Liver (tissue), 9 donors: Measurements from ENCODE around the gene TAF7. TPM values are rescaled to one million over a fixed set of nuclear protein-coding genes. Genes with fewer than 3 reads are reported as not detected.

Source experiments
- DNase-seq: peaks from one replicate; pipeline ENCODE4 v3.0.0-alpha.2; 2017; ENCODE audit warnings: low spot score
- H3K27ac ChIP-seq, 2 donors: one replicate each; pipeline ENCODE4 v1.7.0; 2013; ENCODE audit warnings: inconsistent platforms in 2 of 2, low read length in 2 of 2, control low read depth in 1 of 2, low read depth in 1 of 2, mild to moderate bottlenecking in 1 of 2
- H3K27me3 ChIP-seq, 4 donors: one replicate each; pipeline versions ENCODE4 v1.6.1 to v1.7.0; 2013; ENCODE audit warnings: low read length in 3 of 4, inconsistent platforms in 1 of 4, mild to moderate bottlenecking in 1 of 4, moderate library complexity in 1 of 4; ENCODE audit not compliant: control insufficient read depth in 4 of 4, insufficient read depth in 4 of 4
- H3K36me3 ChIP-seq, 4 donors: one replicate each; pipeline versions ENCODE4 v1.6.1 to v1.7.0; 2013; ENCODE audit warnings: low read length in 3 of 4, mild to moderate bottlenecking in 3 of 4, low read depth in 1 of 4, moderate library complexity in 1 of 4; ENCODE audit not compliant: control insufficient read depth in 4 of 4, insufficient read depth in 3 of 4
- H3K4me1 ChIP-seq, 4 donors: one replicate each; pipeline versions ENCODE4 v1.6.1 to v1.7.0; 2013; ENCODE audit warnings: low read length in 3 of 4, mild to moderate bottlenecking in 3 of 4, moderate library complexity in 1 of 4; ENCODE audit not compliant: control insufficient read depth in 4 of 4, insufficient read depth in 4 of 4
- H3K4me3 ChIP-seq, 3 donors: one replicate each; pipeline versions ENCODE4 v1.6.1 to v1.7.0; 2013; ENCODE audit warnings: low read length in 3 of 3, control low read depth in 1 of 3, low read depth in 1 of 3, mild to moderate bottlenecking in 1 of 3
- H3K9ac ChIP-seq, 2 donors: one replicate each; pipeline ENCODE4 v1.7.0; 2013; ENCODE audit warnings: low read length in 2 of 2, mild to moderate bottlenecking in 2 of 2, moderate library complexity in 2 of 2, control low read depth in 1 of 2, low read depth in 1 of 2
- H3K9me3 ChIP-seq, 4 donors: one replicate each; pipeline versions ENCODE4 v1.6.1 to v1.7.0; 2013; ENCODE audit warnings: low read length in 3 of 4; ENCODE audit not compliant: control insufficient read depth in 4 of 4
- EGR1 ChIP-seq, 2 donors: IDR thresholded peaks; 2 replicates each; pipeline ENCODE4 v1.6.1; 2016 to 2018; ENCODE audit warnings: antibody characterized with exemption in 2 of 2, low read depth in 2 of 2
- FOXA1 ChIP-seq: IDR thresholded peaks from 2 replicates; pipeline ENCODE4 v1.6.1; 2016; ENCODE audit warnings: antibody characterized with exemption
- FOXA2 ChIP-seq: IDR thresholded peaks from 2 replicates; pipeline ENCODE4 v1.6.1; 2016; ENCODE audit warnings: antibody characterized with exemption
- GABPA ChIP-seq, 2 donors: IDR thresholded peaks in 1 of 2; conservative IDR thresholded peaks in 1 of 2; 2 replicates each; pipeline ENCODE4 v1.6.1; 2016; ENCODE audit warnings: antibody characterized with exemption in 2 of 2, mild to moderate bottlenecking in 1 of 2, moderate library complexity in 1 of 2
- HNF4A ChIP-seq, 2 donors: conservative IDR thresholded peaks; 2 replicates each; pipeline ENCODE4 v1.6.1; 2016; ENCODE audit warnings: antibody characterized with exemption in 2 of 2, mild to moderate bottlenecking in 2 of 2
- HNF4G ChIP-seq: IDR thresholded peaks from 2 replicates; pipeline ENCODE4 v1.6.1; 2016; ENCODE audit warnings: antibody characterized with exemption
- JUND ChIP-seq, 2 donors: IDR thresholded peaks; 2 replicates each; pipeline ENCODE4 v1.6.1; 2016; ENCODE audit warnings: antibody characterized with exemption in 2 of 2
- NR2F2 ChIP-seq: IDR thresholded peaks from 2 replicates; pipeline ENCODE4 v1.6.1; 2016; ENCODE audit warnings: antibody characterized with exemption
- RAD21 ChIP-seq, 2 donors: IDR thresholded peaks; 2 replicates each; pipeline ENCODE4 v1.6.1; 2016; ENCODE audit warnings: antibody characterized with exemption in 2 of 2, mild to moderate bottlenecking in 2 of 2
- RXRA ChIP-seq, 2 donors: IDR thresholded peaks; 2 replicates each; pipeline ENCODE4 v1.6.1; 2017 to 2018; ENCODE audit warnings: antibody characterized with exemption in 2 of 2, mild to moderate bottlenecking in 1 of 2
- SP1 ChIP-seq: IDR thresholded peaks from 2 replicates; pipeline ENCODE4 v1.6.1; 2018; ENCODE audit warnings: antibody characterized with exemption, mild to moderate bottlenecking
- TAF1 ChIP-seq: conservative IDR thresholded peaks from 2 replicates; pipeline ENCODE4 v1.6.1; 2016; ENCODE audit warnings: antibody characterized with exemption, mild to moderate bottlenecking
- YY1 ChIP-seq: IDR thresholded peaks from 2 replicates; pipeline ENCODE4 v1.6.1; 2016; ENCODE audit warnings: antibody characterized with exemption, mild to moderate bottlenecking
- WGBS: extraction: QIAGEN DNeasy Blood & Tissue Kit; methylation state at CpG from one replicate; pipeline ENCODE4 v1.1.7; 2013; 5-methylcytosine and 5-hydroxymethylcytosine counted together
- polyA plus RNA-seq, 2 donors: library from polyadenylated mRNA; stranded (reverse) in 1 of 2; unstranded in 1 of 2; fragments of 200-250 nt in 1 of 2; fragments of >200 nt in 1 of 2; fragmentation: Nextera tagmentation in 1 of 2; extraction: Ambion mirVana in 1 of 2; gene quantifications; one replicate each; pipeline versions ENCODE4 v1.2.1 to v1.2.3, GENCODE V29; 2013 to 2015
- total RNA-seq, 2 donors: library from RNA; depleted of rRNA; stranded (reverse); fragments of >200 nt; gene quantifications; one replicate each; pipeline ENCODE4 v1.2.3, GENCODE V29; 2014
- TF ChIP-seq, protein P1 (sequence below): IDR thresholded peaks from 2 replicates; pipeline ENCODE4 v1.6.1; 2016; ENCODE audit warnings: antibody characterized with exemption
- TF ChIP-seq, protein P2 (sequence below): IDR thresholded peaks from 2 replicates; pipeline ENCODE4 v1.6.1; 2016; ENCODE audit warnings: antibody characterized with exemption, mild to moderate bottlenecking
- TF ChIP-seq, protein P3 (sequence below): IDR thresholded peaks from 2 replicates; pipeline ENCODE4 v1.6.1; 2016; ENCODE audit warnings: antibody characterized with exemption
- TF ChIP-seq, protein P4 (sequence below): IDR thresholded peaks from 2 replicates; pipeline ENCODE4 v1.6.1; 2016; ENCODE audit warnings: antibody characterized with exemption
- TF ChIP-seq, protein P5 (sequence below): fragments of 150-350 bp; IDR thresholded peaks from 2 replicates; pipeline ENCODE4 v1.5.1; 2017; ENCODE audit warnings: improper control_type of control experiment, low read depth, low read length; ENCODE audit not compliant: missing input control
- donor health status: healthy.
- donor health status: healthy.
- donor health status: healthy.
- donor health status: healthy.
- donor health status: healthy.

TAF7 gene
- total and polyA plus RNA-seq, 4 donors = 23.5 to 36.3 (median 28.2) TPM

DNA sequence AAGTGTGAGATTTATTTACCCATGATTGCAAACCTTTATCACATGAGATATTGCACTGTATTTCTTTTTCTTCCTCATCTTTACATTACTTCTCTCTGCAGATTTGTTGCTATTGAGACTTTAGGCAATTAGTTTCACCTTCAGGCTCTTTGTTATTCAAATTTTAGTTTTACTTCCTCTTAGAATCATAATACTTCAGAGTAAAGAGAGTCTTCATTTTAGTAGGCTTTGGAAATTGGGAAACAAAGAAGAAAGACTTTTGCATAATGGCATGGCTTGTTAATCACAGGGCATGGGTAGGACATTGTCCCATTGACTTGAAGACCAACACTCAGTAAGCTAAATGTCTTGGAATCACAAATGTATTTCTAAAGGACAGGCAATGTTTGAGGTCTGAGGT is 42.1 kb upstream of the TAF7 start:
- H3K36me3 ChIP-seq = no peaks in the 10 kb centered on the region
- no peak overlapping the region for H3K9ac ChIP-seq
- DNase-seq = no peak
- no peak overlapping the region for H3K4me3 ChIP-seq
- no peaks in the 10 kb centered on the region for H3K4me1 ChIP-seq
- H3K27ac ChIP-seq = no peak overlapping the region
- TF ChIP-seq EGR1 (IDR thresholded peaks at IDR 0.05; ENCODE audit: low read depth in 2 of 2) (no peak), SP1 (no peak), HNF4A (conservative IDR thresholded peaks at IDR 0.05) (no peak)
- TF ChIP-seq, protein P1, sequence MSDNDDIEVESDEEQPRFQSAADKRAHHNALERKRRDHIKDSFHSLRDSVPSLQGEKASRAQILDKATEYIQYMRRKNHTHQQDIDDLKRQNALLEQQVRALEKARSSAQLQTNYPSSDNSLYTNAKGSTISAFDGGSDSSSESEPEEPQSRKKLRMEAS = no peak
- peaks cover 0 to 5% (median 0%) of the 10 kb centered on the region in 4 donors for H3K27me3 ChIP-seq
- peaks cover 42 to 79% (median 60%) of the 10 kb centered on the region in 4 donors for H3K9me3 ChIP-seq

DNA sequence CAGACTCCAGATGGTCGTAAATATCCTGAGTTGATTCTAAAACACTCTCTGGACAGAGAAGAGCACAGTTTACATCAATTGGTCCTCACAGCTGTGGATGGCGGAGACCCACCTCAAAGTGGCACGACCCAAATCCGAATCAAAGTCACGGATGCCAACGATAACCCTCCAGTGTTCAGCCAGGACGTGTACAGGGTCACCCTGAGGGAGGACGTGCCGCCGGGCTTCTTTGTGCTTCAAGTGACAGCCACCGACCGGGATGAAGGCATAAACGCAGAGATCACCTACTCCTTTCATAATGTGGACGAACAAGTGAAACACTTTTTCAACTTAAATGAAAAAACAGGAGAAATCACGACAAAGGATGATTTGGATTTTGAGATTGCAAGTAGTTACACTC is 40.1 kb upstream of the TAF7 start:
- 29% methylated on average over 15 of the region's 15 CpGs for WGBS
- peaks cover 39 to 88% (median 67%) of the 10 kb centered on the region in 4 donors for H3K9me3 ChIP-seq
- TF ChIP-seq HNF4G (no peak), YY1 (no peak), FOXA1 (no peak), TAF1 (no peak), GABPA (IDR thresholded peaks at IDR 0.05 in 1 of 2, conservative IDR thresholded peaks at IDR 0.05 in 1 of 2) (no peak), FOXA2 (no peak), NR2F2 (no peak), HNF4A (conservative IDR thresholded peaks at IDR 0.05) (no peak), SP1 (no peak), RXRA (IDR thresholded peaks at IDR 0.05) (no peak), RAD21 (IDR thresholded peaks at IDR 0.05) (no peak), JUND (IDR thresholded peaks at IDR 0.05) (no peak), EGR1 (IDR thresholded peaks at IDR 0.05; ENCODE audit: low read depth in 2 of 2) (no peak)
- TF ChIP-seq, protein P2, sequence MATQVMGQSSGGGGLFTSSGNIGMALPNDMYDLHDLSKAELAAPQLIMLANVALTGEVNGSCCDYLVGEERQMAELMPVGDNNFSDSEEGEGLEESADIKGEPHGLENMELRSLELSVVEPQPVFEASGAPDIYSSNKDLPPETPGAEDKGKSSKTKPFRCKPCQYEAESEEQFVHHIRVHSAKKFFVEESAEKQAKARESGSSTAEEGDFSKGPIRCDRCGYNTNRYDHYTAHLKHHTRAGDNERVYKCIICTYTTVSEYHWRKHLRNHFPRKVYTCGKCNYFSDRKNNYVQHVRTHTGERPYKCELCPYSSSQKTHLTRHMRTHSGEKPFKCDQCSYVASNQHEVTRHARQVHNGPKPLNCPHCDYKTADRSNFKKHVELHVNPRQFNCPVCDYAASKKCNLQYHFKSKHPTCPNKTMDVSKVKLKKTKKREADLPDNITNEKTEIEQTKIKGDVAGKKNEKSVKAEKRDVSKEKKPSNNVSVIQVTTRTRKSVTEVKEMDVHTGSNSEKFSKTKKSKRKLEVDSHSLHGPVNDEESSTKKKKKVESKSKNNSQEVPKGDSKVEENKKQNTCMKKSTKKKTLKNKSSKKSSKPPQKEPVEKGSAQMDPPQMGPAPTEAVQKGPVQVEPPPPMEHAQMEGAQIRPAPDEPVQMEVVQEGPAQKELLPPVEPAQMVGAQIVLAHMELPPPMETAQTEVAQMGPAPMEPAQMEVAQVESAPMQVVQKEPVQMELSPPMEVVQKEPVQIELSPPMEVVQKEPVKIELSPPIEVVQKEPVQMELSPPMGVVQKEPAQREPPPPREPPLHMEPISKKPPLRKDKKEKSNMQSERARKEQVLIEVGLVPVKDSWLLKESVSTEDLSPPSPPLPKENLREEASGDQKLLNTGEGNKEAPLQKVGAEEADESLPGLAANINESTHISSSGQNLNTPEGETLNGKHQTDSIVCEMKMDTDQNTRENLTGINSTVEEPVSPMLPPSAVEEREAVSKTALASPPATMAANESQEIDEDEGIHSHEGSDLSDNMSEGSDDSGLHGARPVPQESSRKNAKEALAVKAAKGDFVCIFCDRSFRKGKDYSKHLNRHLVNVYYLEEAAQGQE = no peak
- TF ChIP-seq, protein P3, sequence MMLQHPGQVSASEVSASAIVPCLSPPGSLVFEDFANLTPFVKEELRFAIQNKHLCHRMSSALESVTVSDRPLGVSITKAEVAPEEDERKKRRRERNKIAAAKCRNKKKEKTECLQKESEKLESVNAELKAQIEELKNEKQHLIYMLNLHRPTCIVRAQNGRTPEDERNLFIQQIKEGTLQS = no peak
- TF ChIP-seq, protein P4, sequence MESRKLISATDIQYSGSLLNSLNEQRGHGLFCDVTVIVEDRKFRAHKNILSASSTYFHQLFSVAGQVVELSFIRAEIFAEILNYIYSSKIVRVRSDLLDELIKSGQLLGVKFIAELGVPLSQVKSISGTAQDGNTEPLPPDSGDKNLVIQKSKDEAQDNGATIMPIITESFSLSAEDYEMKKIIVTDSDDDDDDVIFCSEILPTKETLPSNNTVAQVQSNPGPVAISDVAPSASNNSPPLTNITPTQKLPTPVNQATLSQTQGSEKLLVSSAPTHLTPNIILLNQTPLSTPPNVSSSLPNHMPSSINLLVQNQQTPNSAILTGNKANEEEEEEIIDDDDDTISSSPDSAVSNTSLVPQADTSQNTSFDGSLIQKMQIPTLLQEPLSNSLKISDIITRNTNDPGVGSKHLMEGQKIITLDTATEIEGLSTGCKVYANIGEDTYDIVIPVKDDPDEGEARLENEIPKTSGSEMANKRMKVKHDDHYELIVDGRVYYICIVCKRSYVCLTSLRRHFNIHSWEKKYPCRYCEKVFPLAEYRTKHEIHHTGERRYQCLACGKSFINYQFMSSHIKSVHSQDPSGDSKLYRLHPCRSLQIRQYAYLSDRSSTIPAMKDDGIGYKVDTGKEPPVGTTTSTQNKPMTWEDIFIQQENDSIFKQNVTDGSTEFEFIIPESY = no peak
- TF ChIP-seq, protein P5, sequence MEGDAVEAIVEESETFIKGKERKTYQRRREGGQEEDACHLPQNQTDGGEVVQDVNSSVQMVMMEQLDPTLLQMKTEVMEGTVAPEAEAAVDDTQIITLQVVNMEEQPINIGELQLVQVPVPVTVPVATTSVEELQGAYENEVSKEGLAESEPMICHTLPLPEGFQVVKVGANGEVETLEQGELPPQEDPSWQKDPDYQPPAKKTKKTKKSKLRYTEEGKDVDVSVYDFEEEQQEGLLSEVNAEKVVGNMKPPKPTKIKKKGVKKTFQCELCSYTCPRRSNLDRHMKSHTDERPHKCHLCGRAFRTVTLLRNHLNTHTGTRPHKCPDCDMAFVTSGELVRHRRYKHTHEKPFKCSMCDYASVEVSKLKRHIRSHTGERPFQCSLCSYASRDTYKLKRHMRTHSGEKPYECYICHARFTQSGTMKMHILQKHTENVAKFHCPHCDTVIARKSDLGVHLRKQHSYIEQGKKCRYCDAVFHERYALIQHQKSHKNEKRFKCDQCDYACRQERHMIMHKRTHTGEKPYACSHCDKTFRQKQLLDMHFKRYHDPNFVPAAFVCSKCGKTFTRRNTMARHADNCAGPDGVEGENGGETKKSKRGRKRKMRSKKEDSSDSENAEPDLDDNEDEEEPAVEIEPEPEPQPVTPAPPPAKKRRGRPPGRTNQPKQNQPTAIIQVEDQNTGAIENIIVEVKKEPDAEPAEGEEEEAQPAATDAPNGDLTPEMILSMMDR = no peak
- TF ChIP-seq, protein P1 = no peak
- no peak overlapping the region for H3K9ac ChIP-seq
- no peak for DNase-seq
- no peak overlapping the region for H3K27ac ChIP-seq
- peaks cover 0 to 2% (median 0%) of the 10 kb centered on the region in 4 donors for H3K27me3 ChIP-seq
- H3K4me1 ChIP-seq = no peaks in the 10 kb centered on the region
- no peaks in the 10 kb centered on the region for H3K36me3 ChIP-seq
- H3K4me3 ChIP-seq = peak overlapping the region in 2 of 3 donors; percentile 37 to 42
